WTC11 (cell line): ENCODE data around the gene FAM89B.

Experiments
- CDX4 ChIP-seq: fragments of 250-450 bp; sonication (Bioruptor Pico); IDR thresholded peaks from 2 replicates; pipeline ENCODE4 v1.9.0; 2021; ENCODE audit warnings: moderate library complexity, mild to moderate bottlenecking, inconsistent platforms, borderline replicate concordance
- CTCF ChIP-seq: fragments of 200-600 bp; IDR thresholded peaks from 2 replicates; pipeline ENCODE4 v1.8.0; 2022; ENCODE audit warnings: antibody characterized with exemption
- MYBL2 ChIP-seq: sonication (generic); formaldehyde crosslinking; IDR thresholded peaks from 2 replicates; pipeline ENCODE4 v1.8.1; 2023; ENCODE audit warnings: mild to moderate bottlenecking, moderate library complexity, missing genetic modification reagents
- TP53 ChIP-seq: sonication (generic); formaldehyde crosslinking; IDR thresholded peaks from 2 replicates; pipeline ENCODE4 v1.8.1; 2023; ENCODE audit warnings: mild to moderate bottlenecking, missing genetic modification reagents
- ZNF281 ChIP-seq: sonication (generic); formaldehyde crosslinking; IDR thresholded peaks from 2 replicates; pipeline ENCODE4 v1.8.0; 2023; ENCODE audit warnings: mild to moderate bottlenecking, missing genetic modification reagents
- ZNF317 ChIP-seq: sonication (generic); formaldehyde crosslinking; IDR thresholded peaks from 2 replicates; pipeline ENCODE4 v1.8.1; 2023; ENCODE audit warnings: low read depth, mild to moderate bottlenecking, moderate library complexity, missing genetic modification reagents, borderline replicate concordance
- ZNF425 ChIP-seq: fragments of 250-450 bp; sonication (Bioruptor Pico); conservative IDR thresholded peaks from 2 replicates; pipeline ENCODE4 v1.9.0; 2021; ENCODE audit warnings: mild to moderate bottlenecking

- TF ChIP-seq ZNF425 (CRISPR knock-in tag) (no peak), ZNF317 (CRISPR knock-in tag) (peak; percentile 81), CTCF (no peak), ZNF281 (peak; percentile 95), MYBL2 (CRISPR knock-in tag) (peak; percentile 99), TP53 (CRISPR knock-in tag) (peak; percentile 99), CDX4 (CRISPR knock-in tag) (no peak)
Observed at GRCh38 chr11:65606876-65607613, 34.7 kb downstream of the FAM89B start.
